Stimulated activated effector memory CD8-positive, alpha-beta T cell treated with anti-CD3 and anti-CD28 coated beads, Interleukin-12 subunit alpha, Interleukin-12 subunit beta, amount 100 ng/mL, for 72 hours (primary cell): Measurements from ENCODE around the gene CDH5.

Experiments used
- ATAC-seq: fragments of 150-1000 bp; cut with Tn5 transposase; 2 replicates; pipeline ENCODE4 v1.10.0; 2021
- DNase-seq, 2 donors: peaks; one replicate each; pipeline ENCODE4 v3.0.0; 2021 to 2022; ENCODE audit warnings: low spot score in 2 of 2
- H3K27ac Mint-ChIP-seq: one replicate; pipeline ENCODE4 v1.8.0; 2022; ENCODE audit warnings: mild to moderate bottlenecking, mixed read lengths
- H3K36me3 Mint-ChIP-seq: one replicate; pipeline ENCODE4 v1.8.0; 2022; ENCODE audit warnings: mild to moderate bottlenecking, mixed read lengths
- H3K4me1 Mint-ChIP-seq: one replicate; pipeline ENCODE4 v1.8.0; 2022; ENCODE audit warnings: mixed read lengths
- H3K4me3 Mint-ChIP-seq: one replicate; pipeline ENCODE4 v1.8.0; 2022; ENCODE audit warnings: mild to moderate bottlenecking, mixed read lengths
- H3K9me3 Mint-ChIP-seq: one replicate; pipeline ENCODE4 v1.8.0; 2022; ENCODE audit warnings: mixed read lengths

The CDH5 gene

GRCh38 chr16:66376577-66377305 lies 10.2 kb downstream of the CDH5 start:
- DNase-seq (no peak), ATAC-seq (no peak)
- H3K36me3 Mint-ChIP-seq = no peaks in the 10 kb centered on the region
- peaks cover 10% of the 10 kb centered on the region for H3K9me3 Mint-ChIP-seq
- H3K4me1 Mint-ChIP-seq = peaks cover 12% of the 10 kb centered on the region
- H3K4me3 Mint-ChIP-seq = no peak overlapping the region
- H3K27ac Mint-ChIP-seq = peak overlapping the region; percentile 48

- peaks cover 12% of the 10 kb centered on the region for H3K4me1 Mint-ChIP-seq
- H3K36me3 Mint-ChIP-seq = no peaks in the 10 kb centered on the region
- no peak overlapping the region for H3K4me3 Mint-ChIP-seq
- ATAC-seq = no peak
- peak overlapping the region; percentile 48 for H3K27ac Mint-ChIP-seq
- H3K9me3 Mint-ChIP-seq = peaks cover 10% of the 10 kb centered on the region
- DNase-seq = no peak
Observed at GRCh38 chr16:66377324-66377723, 10.8 kb downstream of the CDH5 start.

- Mint-ChIP-seq H3K4me3 (no peak overlapping the region), H3K4me1 (peaks cover 12% of the 10 kb centered on the region), H3K27ac (no peak overlapping the region), H3K36me3 (no peaks in the 10 kb centered on the region), H3K9me3 (peaks cover 10% of the 10 kb centered on the region)
- ATAC-seq (no peak), DNase-seq (no peak)
Observed at GRCh38 chr16:66378741-66379570, 12.5 kb downstream of the CDH5 start.

GRCh38 chr16:66379571-66379941 lies 13.1 kb downstream of the CDH5 start:
- Mint-ChIP-seq H3K9me3 (peaks cover 10% of the 10 kb centered on the region), H3K4me1 (peaks cover 12% of the 10 kb centered on the region), H3K4me3 (no peak overlapping the region), H3K27ac (no peak overlapping the region), H3K36me3 (no peaks in the 10 kb centered on the region)
- ATAC-seq (no peak), DNase-seq (no peak)

- peaks cover 10% of the 10 kb centered on the region for H3K9me3 Mint-ChIP-seq
Observed at GRCh38 chr16:66380421-66380820, 13.9 kb downstream of the CDH5 start.

GRCh38 chr16:66381585-66382170 lies 15.2 kb downstream of the CDH5 start:
- H3K4me1 Mint-ChIP-seq = peaks cover 12% of the 10 kb centered on the region

More at GRCh38 chr16:66380421-66380820, 13.9 kb downstream of the CDH5 start:
- peaks cover 12% of the 10 kb centered on the region for H3K4me1 Mint-ChIP-seq
- DNase-seq (no peak), ATAC-seq (no peak)
- H3K36me3 Mint-ChIP-seq = no peaks in the 10 kb centered on the region
- H3K27ac Mint-ChIP-seq = no peak overlapping the region
- no peak overlapping the region for H3K4me3 Mint-ChIP-seq

GRCh38 chr16:66382171-66382965 lies 15.9 kb downstream of the CDH5 start:
- H3K9me3 Mint-ChIP-seq = peaks cover 10% of the 10 kb centered on the region
- H3K4me1 Mint-ChIP-seq = peaks cover 12% of the 10 kb centered on the region
- ATAC-seq (no peak), DNase-seq (no peak)
- no peak overlapping the region for H3K4me3 Mint-ChIP-seq
- no peaks in the 10 kb centered on the region for H3K36me3 Mint-ChIP-seq
- H3K27ac Mint-ChIP-seq = no peak overlapping the region

More at GRCh38 chr16:66381585-66382170, 15.2 kb downstream of the CDH5 start:
- ATAC-seq (no peak), DNase-seq (no peak)
- peaks cover 10% of the 10 kb centered on the region for H3K9me3 Mint-ChIP-seq
- no peak overlapping the region for H3K27ac Mint-ChIP-seq
- no peak overlapping the region for H3K4me3 Mint-ChIP-seq
- H3K36me3 Mint-ChIP-seq = no peaks in the 10 kb centered on the region

GRCh38 chr16:66382966-66383299 lies 16.4 kb downstream of the CDH5 start:
- Mint-ChIP-seq H3K27ac (no peak overlapping the region), H3K36me3 (no peaks in the 10 kb centered on the region), H3K9me3 (peaks cover 10% of the 10 kb centered on the region), H3K4me3 (no peak overlapping the region), H3K4me1 (peaks cover 12% of the 10 kb centered on the region)
- DNase-seq (no peak), ATAC-seq (no peak)

GRCh38 chr16:66383551-66383950 lies 17.1 kb downstream of the CDH5 start:
- no peak overlapping the region for H3K27ac Mint-ChIP-seq
- peaks cover 10% of the 10 kb centered on the region for H3K9me3 Mint-ChIP-seq
- no peak overlapping the region for H3K4me3 Mint-ChIP-seq
- peaks cover 12% of the 10 kb centered on the region for H3K4me1 Mint-ChIP-seq
- ATAC-seq (no peak), DNase-seq (no peak)
- H3K36me3 Mint-ChIP-seq = no peaks in the 10 kb centered on the region

GRCh38 chr16:66385415-66385814 lies 18.9 kb downstream of the CDH5 start:
- ATAC-seq (no peak), DNase-seq (no peak)
- H3K9me3 Mint-ChIP-seq = peaks cover 3% of the 10 kb centered on the region
- H3K36me3 Mint-ChIP-seq = no peaks in the 10 kb centered on the region
- H3K4me3 Mint-ChIP-seq = no peak overlapping the region
- peaks cover 3% of the 10 kb centered on the region for H3K4me1 Mint-ChIP-seq
- H3K27ac Mint-ChIP-seq = no peak overlapping the region

- H3K9me3 Mint-ChIP-seq = no peaks in the 10 kb centered on the region
- no peak overlapping the region for H3K27ac Mint-ChIP-seq
- no peak overlapping the region for H3K4me3 Mint-ChIP-seq
- H3K36me3 Mint-ChIP-seq = no peaks in the 10 kb centered on the region
- no peak for DNase-seq
- no peaks in the 10 kb centered on the region for H3K4me1 Mint-ChIP-seq
- no peak for ATAC-seq
Observed at GRCh38 chr16:66386629-66387622, 20.4 kb downstream of the CDH5 start.

GRCh38 chr16:66387817-66388332 lies 21.4 kb downstream of the CDH5 start:
- H3K4me1 Mint-ChIP-seq = no peaks in the 10 kb centered on the region
- no peaks in the 10 kb centered on the region for H3K9me3 Mint-ChIP-seq
- H3K4me3 Mint-ChIP-seq = no peak overlapping the region
- ATAC-seq = no peak
- no peak overlapping the region for H3K27ac Mint-ChIP-seq
- no peak for DNase-seq
- H3K36me3 Mint-ChIP-seq = no peaks in the 10 kb centered on the region

- no peaks in the 10 kb centered on the region for H3K9me3 Mint-ChIP-seq
- H3K4me1 Mint-ChIP-seq = no peaks in the 10 kb centered on the region
- no peak for DNase-seq
- no peak overlapping the region for H3K27ac Mint-ChIP-seq
- H3K4me3 Mint-ChIP-seq = no peak overlapping the region
- ATAC-seq = no peak
- no peaks in the 10 kb centered on the region for H3K36me3 Mint-ChIP-seq
Observed at GRCh38 chr16:66388350-66389139, 22.1 kb downstream of the CDH5 start.
